Keratinocyte (primary cell): ENCODE measurements around the gene ADIPOR1. TPM values are rescaled to one million over a fixed set of nuclear protein-coding genes. Genes with fewer than 3 reads are reported as not detected.

Source experiments
- DNase-seq: peaks from one replicate; pipeline ENCODE4 v3.0.0-alpha.2; 2011; ENCODE audit warnings: low read depth, missing footprints, low spot score
- FAIRE-seq: peaks from 2 replicates; lab custom pipeline; 2011; peaks lifted over from hg19 to GRCh38; lab: Jason Lieb, UNC
- H2AFZ ChIP-seq: 2 replicates; pipeline ENCODE4 v1.6.0; 2012; ENCODE audit warnings: low read length, control low read depth, inconsistent platforms; ENCODE audit not compliant: control insufficient read depth
- H3K27ac ChIP-seq: 2 replicates; pipeline ENCODE4 v1.5.1; 2011; ENCODE audit warnings: low read length; ENCODE audit not compliant: control insufficient read depth, insufficient read depth
- H3K27me3 ChIP-seq: 3 replicates; pipeline ENCODE4 v1.6.0; 2011; ENCODE audit warnings: low read length; ENCODE audit not compliant: control insufficient read depth, insufficient read depth; ENCODE audit errors: extremely low read depth
- H3K36me3 ChIP-seq, 2 experiments: 2 replicates in 1 of 2; 3 replicates in 1 of 2; pipeline ENCODE4 v1.5.1; 2011; ENCODE audit warnings: low read length in 2 of 2, mild to moderate bottlenecking in 1 of 2; ENCODE audit not compliant: control insufficient read depth in 2 of 2, insufficient read depth in 2 of 2; ENCODE audit errors: extremely low read depth in 1 of 2
- H3K4me1 ChIP-seq: 3 replicates; pipeline ENCODE4 v1.5.1; 2011; ENCODE audit warnings: low read length; ENCODE audit not compliant: control insufficient read depth, insufficient read depth; ENCODE audit errors: extremely low read depth
- H3K4me2 ChIP-seq: 3 replicates; pipeline ENCODE4 v1.6.0; 2011; ENCODE audit warnings: low read depth, low read length; ENCODE audit not compliant: control insufficient read depth, insufficient read depth; ENCODE audit errors: extremely low read depth
- H3K4me3 ChIP-seq, 3 experiments: fragments of 200-600 bp in 1 of 3; sonication (generic) in 1 of 3; 2 replicates in 2 of 3; 3 replicates in 1 of 3; pipeline ENCODE4 v1.5.1; 2011 to 2016; ENCODE audit warnings: low read length in 3 of 3, mild to moderate bottlenecking in 3 of 3, control low read depth in 2 of 3, inconsistent platforms in 1 of 3, low read depth in 1 of 3, mixed read lengths in 1 of 3, mixed run types in 1 of 3, moderate library complexity in 1 of 3; ENCODE audit not compliant: control insufficient read depth in 2 of 3, insufficient read depth in 2 of 3; ENCODE audit errors: extremely low read depth in 1 of 3
- H3K79me2 ChIP-seq: 2 replicates; pipeline ENCODE4 v1.6.0; 2012; ENCODE audit warnings: low read length; ENCODE audit not compliant: control insufficient read depth, insufficient read depth
- H3K9ac ChIP-seq: 3 replicates; pipeline ENCODE4 v1.6.0; 2011; ENCODE audit warnings: low read length; ENCODE audit not compliant: control insufficient read depth, insufficient read depth; ENCODE audit errors: extremely low read depth
- H3K9me1 ChIP-seq: 3 replicates; pipeline ENCODE4 v1.6.0; 2011; ENCODE audit warnings: low read length; ENCODE audit not compliant: control insufficient read depth, insufficient read depth; ENCODE audit errors: extremely low read depth
- H3K9me3 ChIP-seq: 2 replicates; pipeline ENCODE4 v1.5.1; 2012; ENCODE audit warnings: low read depth, low read length; ENCODE audit not compliant: control insufficient read depth
- H4K20me1 ChIP-seq: 3 replicates; pipeline ENCODE4 v1.6.0; 2011; ENCODE audit warnings: low read length; ENCODE audit not compliant: control insufficient read depth, insufficient read depth; ENCODE audit errors: extremely low read depth
- EZH2 ChIP-seq: IDR thresholded peaks from one replicate; pipeline ENCODE4 v1.6.1; 2012; ENCODE audit warnings: inconsistent platforms, mild to moderate bottlenecking, low read length, moderate library complexity
- dilution Hi-C: fragments of 300-500 bp; cut with MboI; formaldehyde crosslinking; loops from one replicate; pipeline ENCODE4 v1.7.0; 2020; ENCODE audit warnings: low sequenced_read_pairs; ENCODE audit not compliant: extremely low pct_ligation_motif_present
- polyA plus RNA-seq, 5 experiments: library from polyadenylated mRNA; depleted of rRNA in 3 of 5; stranded (reverse) in 3 of 5; stranded (forward) in 1 of 5; unstranded in 1 of 5; fragments of >200 nt; gene quantifications; 1 replicate in 1 of 5; 2 replicates in 3 of 5; 3 replicates in 1 of 5; pipeline versions ENCODE4 v1.2.1 to v1.2.3, GENCODE V29; 2011 to 2012; ENCODE audit warnings: missing spikeins in 2 of 5, low read depth in 1 of 5, low replicate concordance in 1 of 5
- TF ChIP-seq, protein P1 (sequence below), 3 experiments: IDR thresholded peaks in 1 of 3; conservative IDR thresholded peaks in 1 of 3; optimal IDR thresholded peaks in 1 of 3; 2 replicates in 2 of 3; 3 replicates in 1 of 3; pipeline versions ENCODE3 to v1.5.1; 2011; ENCODE audit warnings: low read length in 3 of 3, mild to moderate bottlenecking in 3 of 3, moderate library complexity in 2 of 3, control low read depth in 1 of 3, inconsistent platforms in 1 of 3; ENCODE audit not compliant: insufficient read depth in 2 of 3; ENCODE audit errors: extremely low read depth in 1 of 3

The ADIPOR1 gene
- polyA plus RNA-seq, 1 donor (not counting 4 experiments of a cell fraction or from before 2014, with no cell fraction given) = 260 TPM

DNA sequence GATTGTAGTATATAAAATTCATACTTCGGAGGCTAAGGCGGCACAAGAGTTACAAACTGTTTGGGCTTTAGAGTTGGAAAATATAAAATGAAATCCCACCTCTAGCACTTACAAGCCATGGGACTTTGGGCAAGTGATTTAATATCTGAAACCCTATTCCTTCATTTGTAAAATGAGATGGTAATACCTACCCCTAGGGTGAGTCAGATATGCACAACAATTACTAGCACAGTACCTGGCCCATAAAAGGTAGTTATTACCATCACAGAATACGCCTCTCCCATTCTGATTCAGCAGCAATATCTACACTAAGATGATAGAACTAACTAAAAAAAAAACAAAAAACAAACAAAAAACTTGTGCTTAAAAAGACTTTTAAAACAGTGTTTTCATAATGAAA, 34.6 kb downstream of the ADIPOR1 start:
- Histone ChIP-seq H3K27ac (no peak overlapping the region), H3K79me2 (peaks cover 2% of the 10 kb centered on the region), H3K9ac (no peak overlapping the region), H3K9me3 (no peaks in the 10 kb centered on the region), H2AFZ (no peak overlapping the region), H3K4me1 (peaks cover 3% of the 10 kb centered on the region), H3K4me3 (no peak overlapping the region), H3K4me2 (no peak overlapping the region), H3K9me1 (no peaks in the 10 kb centered on the region), H3K27me3 (no peaks in the 10 kb centered on the region), H4K20me1 (no peaks in the 10 kb centered on the region), H3K36me3 (peaks cover 0 to 2% of the 10 kb centered on the region in 2 experiments)
- dilution Hi-C loops = no loop called here
- TF ChIP-seq, protein P1, sequence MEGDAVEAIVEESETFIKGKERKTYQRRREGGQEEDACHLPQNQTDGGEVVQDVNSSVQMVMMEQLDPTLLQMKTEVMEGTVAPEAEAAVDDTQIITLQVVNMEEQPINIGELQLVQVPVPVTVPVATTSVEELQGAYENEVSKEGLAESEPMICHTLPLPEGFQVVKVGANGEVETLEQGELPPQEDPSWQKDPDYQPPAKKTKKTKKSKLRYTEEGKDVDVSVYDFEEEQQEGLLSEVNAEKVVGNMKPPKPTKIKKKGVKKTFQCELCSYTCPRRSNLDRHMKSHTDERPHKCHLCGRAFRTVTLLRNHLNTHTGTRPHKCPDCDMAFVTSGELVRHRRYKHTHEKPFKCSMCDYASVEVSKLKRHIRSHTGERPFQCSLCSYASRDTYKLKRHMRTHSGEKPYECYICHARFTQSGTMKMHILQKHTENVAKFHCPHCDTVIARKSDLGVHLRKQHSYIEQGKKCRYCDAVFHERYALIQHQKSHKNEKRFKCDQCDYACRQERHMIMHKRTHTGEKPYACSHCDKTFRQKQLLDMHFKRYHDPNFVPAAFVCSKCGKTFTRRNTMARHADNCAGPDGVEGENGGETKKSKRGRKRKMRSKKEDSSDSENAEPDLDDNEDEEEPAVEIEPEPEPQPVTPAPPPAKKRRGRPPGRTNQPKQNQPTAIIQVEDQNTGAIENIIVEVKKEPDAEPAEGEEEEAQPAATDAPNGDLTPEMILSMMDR (optimal IDR thresholded peaks at IDR 0.05 in 1 of 3, IDR thresholded peaks at IDR 0.05 in 1 of 3, conservative IDR thresholded peaks at IDR 0.05 in 1 of 3; ENCODE audit: extremely low read depth in 1 of 3, insufficient read depth in 2 of 3, low read length in 3 of 3) = no peak
- no peak for TF ChIP-seq EZH2
- DNase-seq (no peak), FAIRE-seq (no peak)

DNA sequence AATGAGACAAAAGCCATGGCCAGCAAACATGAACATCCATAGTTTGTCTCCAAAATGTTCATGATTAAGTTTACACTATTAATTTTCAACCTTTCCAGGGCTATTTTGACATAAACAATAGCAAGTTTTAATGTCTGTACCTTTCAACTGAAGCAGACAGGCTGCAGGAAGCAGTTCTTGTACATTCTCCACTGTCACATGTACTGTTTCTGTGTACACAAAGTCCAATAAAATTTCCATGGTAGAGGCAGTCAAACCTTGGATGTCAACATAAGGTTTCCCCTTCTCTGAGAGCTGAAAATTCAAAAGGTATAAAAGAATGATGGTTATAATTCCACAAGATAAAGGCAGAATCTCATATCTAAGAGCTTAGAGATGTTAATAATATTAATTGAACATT, 38.5 kb downstream of the ADIPOR1 start:
- no peak overlapping the region for H3K4me2 ChIP-seq
- DNase-seq (no peak), FAIRE-seq (no peak)
- H3K36me3 ChIP-seq = peaks cover 4 to 8% of the 10 kb centered on the region in 2 experiments
- H3K9ac ChIP-seq = no peak overlapping the region
- H3K9me1 ChIP-seq = no peaks in the 10 kb centered on the region
- H3K9me3 ChIP-seq = no peaks in the 10 kb centered on the region
- no peaks in the 10 kb centered on the region for H3K79me2 ChIP-seq
- H3K4me1 ChIP-seq = no peaks in the 10 kb centered on the region
- no peak overlapping the region for H3K27ac ChIP-seq
- dilution Hi-C loops = no loop called here
- H3K27me3 ChIP-seq = no peaks in the 10 kb centered on the region
- no peaks in the 10 kb centered on the region for H4K20me1 ChIP-seq
- TF ChIP-seq, protein P1 (optimal IDR thresholded peaks at IDR 0.05 in 1 of 3, IDR thresholded peaks at IDR 0.05 in 1 of 3, conservative IDR thresholded peaks at IDR 0.05 in 1 of 3; ENCODE audit: extremely low read depth in 1 of 3, insufficient read depth in 2 of 3, low read length in 3 of 3) = no peak
- no peak for TF ChIP-seq EZH2
- H2AFZ ChIP-seq = no peak overlapping the region
- H3K4me3 ChIP-seq = no peak overlapping the region
